22Rv1 (cell line): ENCODE measurements around the gene SPTLC3.

Experiments used
- H3K27ac ChIP-seq: fragments of 450-650 bp; 2 replicates; pipeline ENCODE4 v1.5.1; 2017
- CTCF ChIP-seq: fragments of 450-650 bp; IDR thresholded peaks from 2 replicates; pipeline ENCODE4 v1.5.1; 2017; ENCODE audit warnings: mild to moderate bottlenecking
- ZFX ChIP-seq: fragments of 450-650 bp; IDR thresholded peaks from 2 replicates; pipeline ENCODE4 v1.6.1; 2017; ENCODE audit warnings: antibody characterized with exemption, borderline replicate concordance

The SPTLC3 gene

GRCh38 chr20:13068336-13068735 is 59.6 kb downstream of the SPTLC3 start:
- TF ChIP-seq ZFX (no peak), CTCF (no peak)
- no peak overlapping the region for H3K27ac ChIP-seq

- TF ChIP-seq CTCF (no peak), ZFX (no peak)
- H3K27ac ChIP-seq = no peak overlapping the region
Observed at GRCh38 chr20:13081877-13082276, 73.1 kb downstream of the SPTLC3 start.

GRCh38 chr20:13082378-13082777 is 73.6 kb downstream of the SPTLC3 start:
- TF ChIP-seq CTCF (no peak), ZFX (no peak)
- H3K27ac ChIP-seq = no peak overlapping the region

- TF ChIP-seq CTCF (no peak), ZFX (no peak)
- no peak overlapping the region for H3K27ac ChIP-seq
Observed at GRCh38 chr20:13085275-13085674, 76.5 kb downstream of the SPTLC3 start.

- TF ChIP-seq ZFX = no peak
- no peak for TF ChIP-seq CTCF
- no peak overlapping the region for H3K27ac ChIP-seq
Observed at GRCh38 chr20:13089950-13090469, 81.2 kb downstream of the SPTLC3 start.

GRCh38 chr20:13092111-13092510 is 83.3 kb downstream of the SPTLC3 start:
- TF ChIP-seq CTCF (no peak), ZFX (no peak)
- no peak overlapping the region for H3K27ac ChIP-seq

GRCh38 chr20:13094976-13095375 is 86.2 kb downstream of the SPTLC3 start:
- TF ChIP-seq CTCF = no peak
- TF ChIP-seq ZFX = no peak
- H3K27ac ChIP-seq = no peak overlapping the region
